Endometrium (tissue), 2 donors: Measurements from ENCODE around the gene ARHGAP30.

Experiments used
- FAIRE-seq: peaks from 2 replicates; lab custom pipeline; 2012; peaks lifted over from hg19 to GRCh38; lab: Jason Lieb, UNC
- donor health status: control.
- donor health status: control.

Gene ARHGAP30

DNA sequence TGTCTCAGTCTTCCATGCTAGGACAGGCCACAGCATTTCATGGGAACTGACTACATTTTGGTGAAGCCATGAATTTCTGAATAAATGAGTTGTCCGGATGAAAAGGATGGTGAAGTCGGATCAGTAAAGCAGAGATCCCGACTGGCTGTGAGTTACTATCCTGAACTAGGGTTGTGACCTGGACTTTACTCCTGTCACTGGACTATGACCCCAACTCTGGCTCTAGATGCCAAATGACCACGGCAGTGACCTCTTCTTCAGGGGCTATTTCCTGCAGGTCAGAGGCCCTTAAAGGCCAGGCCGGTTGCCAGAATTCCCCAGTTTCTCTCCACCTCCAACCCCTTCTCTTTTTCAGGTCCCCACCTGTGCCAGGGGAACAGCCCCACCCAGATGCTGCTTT lies 21.4 kb upstream of the ARHGAP30 start:
- no peak for FAIRE-seq

- FAIRE-seq: no peak
Observed at GRCh38 chr1:161090617-161091016, 20.9 kb upstream of the ARHGAP30 start.

GRCh38 chr1:161089938-161090337 lies 20.2 kb upstream of the ARHGAP30 start:
- no peak for FAIRE-seq

GRCh38 chr1:161089251-161089924 lies 19.7 kb upstream of the ARHGAP30 start, which contains the start of gene NECTIN4:
TSS of gene NECTIN4 (minus strand) at chr1:161089558. CDS start at chr1:161089296, 262 bp downstream.
- FAIRE-seq: no peak

DNA sequence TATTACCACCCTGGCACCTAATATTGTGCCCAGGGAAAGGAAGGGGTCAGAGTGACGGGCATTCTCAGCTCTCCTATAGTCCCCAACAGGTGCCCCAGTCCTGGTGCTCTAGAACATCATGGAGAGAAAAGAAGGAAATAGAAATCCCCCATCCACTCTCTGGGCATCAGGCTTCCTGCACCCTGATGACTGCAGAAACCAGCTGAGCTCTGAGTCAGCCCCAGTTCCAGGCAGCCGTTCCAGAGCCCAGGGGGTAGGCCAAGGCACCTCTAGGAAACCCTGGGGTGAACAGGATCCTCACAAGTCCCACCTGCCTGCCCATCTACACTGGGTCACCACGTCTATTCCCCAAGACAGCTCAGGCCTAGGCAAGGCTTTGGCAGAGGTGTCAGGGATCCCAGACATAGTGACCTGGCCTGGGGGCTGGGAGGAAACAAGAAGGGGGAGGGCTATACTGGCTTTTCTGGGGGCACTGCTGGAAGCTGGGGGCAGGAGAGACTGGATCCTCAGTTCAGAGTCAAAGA lies 19.0 kb upstream of the ARHGAP30 start:
- FAIRE-seq: no peak

DNA sequence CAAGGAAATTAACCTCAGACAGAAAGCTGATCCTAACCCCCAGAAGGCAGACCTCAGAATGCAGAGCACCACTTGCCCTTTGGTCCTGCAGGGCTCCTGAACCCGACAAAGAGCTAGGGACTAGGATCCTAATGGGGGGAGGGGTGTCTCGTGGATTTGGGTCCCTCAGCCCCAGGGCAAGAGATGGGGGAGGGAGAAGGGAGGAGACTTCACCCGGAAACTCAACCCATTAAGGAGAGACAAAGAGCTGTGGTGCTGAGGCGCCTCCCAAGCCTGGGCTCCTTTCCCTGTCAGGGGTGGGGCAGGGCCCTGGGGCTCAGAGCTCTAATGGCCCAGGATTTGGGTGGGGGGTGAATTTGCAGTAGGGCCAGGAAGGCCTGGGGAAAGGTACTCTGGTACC lies 16.8 kb upstream of the ARHGAP30 start:
- no peak for FAIRE-seq

DNA sequence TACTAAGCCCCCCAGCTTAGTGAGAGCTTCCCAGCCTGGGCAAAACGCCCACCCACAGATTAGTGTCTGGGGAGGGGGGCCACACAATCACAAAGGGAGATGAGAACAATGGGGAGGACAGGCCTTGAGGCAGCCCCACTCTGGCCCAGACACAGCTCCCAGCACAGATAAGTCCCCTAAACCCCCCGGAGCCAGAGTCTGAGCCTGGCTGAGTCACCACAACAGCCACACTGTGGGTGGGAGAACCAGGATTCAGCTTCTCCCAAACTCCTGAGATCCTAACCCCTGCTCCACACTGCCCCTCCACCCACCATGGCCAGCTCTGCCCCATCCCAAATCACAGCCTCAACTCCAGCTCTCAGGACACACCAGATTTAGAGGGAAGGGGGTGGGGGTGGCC lies 15.5 kb upstream of the ARHGAP30 start:
- no peak for FAIRE-seq

- no peak for FAIRE-seq
Observed at GRCh38 chr1:161084597-161084988, 14.9 kb upstream of the ARHGAP30 start.

DNA sequence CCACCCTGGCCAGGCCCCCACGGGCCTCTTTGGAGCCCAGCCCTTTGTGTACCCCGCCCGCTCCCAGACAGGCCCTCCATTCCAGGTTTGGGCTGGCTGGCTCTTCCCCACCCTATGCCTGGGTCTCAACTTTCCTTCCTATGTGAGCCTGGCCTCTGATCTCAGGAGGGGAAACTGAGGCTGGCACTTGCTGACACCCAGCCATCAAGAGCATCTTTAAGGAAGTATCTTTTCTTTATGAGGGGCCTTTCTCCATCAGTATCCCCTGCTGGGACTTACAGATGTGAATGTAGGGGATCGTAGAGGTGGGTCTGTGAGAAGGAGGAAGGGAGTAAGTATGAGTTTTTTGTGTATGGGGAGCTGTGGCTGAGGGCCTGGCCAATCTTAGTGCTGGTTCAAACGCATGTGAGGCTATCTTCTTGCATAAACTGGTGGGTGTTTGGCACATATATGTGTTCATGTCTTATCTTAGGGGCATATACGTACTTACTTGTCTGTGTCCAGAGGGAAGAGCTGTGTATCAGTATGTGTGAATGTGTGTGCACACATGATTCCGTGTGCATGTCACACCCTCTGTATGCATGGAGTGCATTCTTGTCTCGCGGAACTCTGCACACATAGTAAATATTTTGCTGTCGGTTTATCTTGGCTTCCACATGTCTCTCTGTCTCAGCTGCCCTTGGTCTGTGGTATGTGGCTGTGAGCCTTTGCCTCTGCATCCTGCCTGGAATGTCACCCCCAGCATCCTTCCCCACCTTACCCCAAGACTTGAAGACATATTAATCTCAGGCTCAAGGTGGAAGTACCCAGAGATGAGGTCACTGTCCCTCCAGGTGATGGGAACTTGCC lies 14.3 kb upstream of the ARHGAP30 start:
- no peak for FAIRE-seq

- FAIRE-seq: no peak
Observed at GRCh38 chr1:161082996-161083747, 13.5 kb upstream of the ARHGAP30 start.

DNA sequence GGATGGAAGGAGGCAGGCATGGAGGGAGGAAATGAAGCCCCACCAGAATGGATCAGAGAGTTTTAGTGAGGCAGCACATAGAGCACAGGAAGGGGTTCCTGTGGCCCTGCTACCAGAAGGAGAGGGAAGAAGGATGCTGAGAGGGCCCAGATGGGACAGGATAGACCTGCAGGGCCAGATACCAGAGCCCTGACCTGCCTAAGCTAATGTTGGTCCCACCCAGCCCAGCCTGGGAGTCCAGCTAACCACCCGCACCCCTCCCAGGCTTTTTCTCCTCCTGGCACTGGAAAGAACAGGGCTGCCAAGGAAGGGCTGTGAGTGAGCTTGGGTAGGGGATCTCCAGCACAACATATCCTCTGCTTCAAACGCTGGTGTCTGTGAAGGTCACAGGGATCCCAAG lies 12.8 kb upstream of the ARHGAP30 start:
- no peak for FAIRE-seq

- no peak for FAIRE-seq
Observed at GRCh38 chr1:161081519-161081918, 11.8 kb upstream of the ARHGAP30 start.

DNA sequence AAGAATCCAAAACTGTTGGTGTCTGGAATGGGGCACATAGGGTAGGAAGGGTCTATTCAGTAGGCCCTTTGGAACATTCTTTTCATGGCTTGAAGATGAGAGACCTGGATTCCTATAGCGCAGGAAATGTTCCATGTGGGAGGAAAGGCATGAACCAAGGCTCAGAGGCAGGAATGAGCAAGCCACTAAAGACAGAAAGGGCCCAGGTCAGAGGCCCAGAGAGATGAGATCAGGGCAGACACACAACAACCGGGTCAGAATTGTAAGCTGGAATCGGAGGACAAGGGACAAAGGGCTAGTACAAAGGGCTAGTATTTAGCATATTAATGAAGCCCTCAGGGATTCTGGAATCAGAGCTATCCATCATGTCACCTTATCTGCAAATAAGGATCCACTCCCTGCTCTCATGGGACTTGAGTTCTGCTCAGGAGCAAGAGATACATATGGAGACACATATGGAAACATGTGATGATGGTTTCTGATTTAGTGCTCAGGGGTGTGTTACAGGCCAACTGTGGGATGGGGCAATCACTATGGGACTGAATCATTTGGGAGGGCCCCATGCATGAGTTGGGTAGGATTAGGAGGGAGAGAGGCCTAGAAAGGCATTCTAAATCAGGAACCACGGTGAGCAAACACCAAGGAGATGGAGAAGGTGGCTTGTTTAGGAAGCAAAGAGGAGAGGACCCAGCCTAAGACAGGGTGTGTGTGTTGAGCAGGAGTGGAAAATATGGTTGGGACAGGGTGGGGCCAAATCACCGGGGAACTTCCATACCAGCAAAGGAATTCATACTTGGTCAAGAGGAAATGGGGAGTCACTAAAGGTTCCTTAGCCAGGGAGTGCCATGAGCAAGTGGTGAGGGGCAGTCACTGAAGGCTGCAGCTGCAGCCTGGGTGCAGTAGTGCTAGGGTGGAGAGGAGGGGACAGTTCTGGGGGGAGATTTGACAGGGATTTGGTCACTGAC lies 11.0 kb upstream of the ARHGAP30 start:
- FAIRE-seq: no peak

- FAIRE-seq: no peak
Observed at GRCh38 chr1:161079436-161080110, 9.9 kb upstream of the ARHGAP30 start.

DNA sequence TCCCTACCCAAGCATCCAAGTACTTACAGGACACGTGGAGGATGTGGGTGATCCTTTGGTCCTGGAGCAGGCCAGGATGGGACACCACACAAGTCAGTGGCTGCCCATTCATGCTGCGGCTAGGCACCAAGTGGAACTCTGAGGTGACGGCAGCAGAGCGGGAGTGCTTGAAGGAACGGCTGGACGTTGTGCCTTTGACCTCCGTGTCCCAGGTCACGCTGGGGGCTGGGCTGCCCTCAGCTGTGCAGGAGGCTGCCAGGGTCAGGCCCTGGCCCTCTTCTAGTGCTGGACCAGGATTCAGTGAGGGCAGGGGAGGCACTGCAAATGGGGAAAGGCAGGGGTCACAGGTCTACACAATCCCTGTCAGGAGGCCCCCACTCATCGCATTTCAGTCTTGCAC lies 7.7 kb upstream of the ARHGAP30 start:
- FAIRE-seq: no peak

- no peak for FAIRE-seq
Observed at GRCh38 chr1:161076410-161076809, 6.7 kb upstream of the ARHGAP30 start.

DNA sequence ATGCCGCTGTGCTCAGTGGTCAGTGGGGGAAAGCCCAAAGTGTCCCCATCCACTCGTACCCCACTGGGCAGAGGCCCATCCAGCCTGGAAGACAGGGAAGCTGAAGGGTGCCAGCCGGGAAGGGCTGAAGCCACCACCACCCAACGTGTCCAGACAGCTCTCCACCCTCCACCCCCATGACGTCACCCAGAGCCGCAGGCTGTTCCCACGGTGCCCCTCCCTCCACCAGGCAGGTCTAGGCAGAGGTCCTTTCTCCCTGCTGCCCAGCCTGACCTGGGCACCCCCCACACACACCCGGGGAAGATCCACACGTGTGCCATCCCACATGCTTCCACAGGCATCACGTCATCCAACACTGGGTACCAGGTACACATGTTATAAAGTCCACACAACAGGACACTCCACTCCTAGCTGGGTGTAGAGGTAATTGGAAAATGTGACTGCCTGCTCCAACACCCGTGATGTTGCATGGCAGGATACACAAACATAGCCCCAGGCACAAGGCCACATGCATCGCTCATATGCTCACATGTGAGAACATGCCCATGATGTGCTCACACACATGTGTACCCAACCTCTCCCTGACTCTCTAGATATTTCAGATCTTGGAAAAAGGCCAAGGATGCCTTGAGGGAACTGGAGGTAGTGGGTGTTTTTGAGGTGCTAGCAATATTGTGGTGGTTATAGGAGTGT lies 5.1 kb upstream of the ARHGAP30 start:
- no peak for FAIRE-seq

DNA sequence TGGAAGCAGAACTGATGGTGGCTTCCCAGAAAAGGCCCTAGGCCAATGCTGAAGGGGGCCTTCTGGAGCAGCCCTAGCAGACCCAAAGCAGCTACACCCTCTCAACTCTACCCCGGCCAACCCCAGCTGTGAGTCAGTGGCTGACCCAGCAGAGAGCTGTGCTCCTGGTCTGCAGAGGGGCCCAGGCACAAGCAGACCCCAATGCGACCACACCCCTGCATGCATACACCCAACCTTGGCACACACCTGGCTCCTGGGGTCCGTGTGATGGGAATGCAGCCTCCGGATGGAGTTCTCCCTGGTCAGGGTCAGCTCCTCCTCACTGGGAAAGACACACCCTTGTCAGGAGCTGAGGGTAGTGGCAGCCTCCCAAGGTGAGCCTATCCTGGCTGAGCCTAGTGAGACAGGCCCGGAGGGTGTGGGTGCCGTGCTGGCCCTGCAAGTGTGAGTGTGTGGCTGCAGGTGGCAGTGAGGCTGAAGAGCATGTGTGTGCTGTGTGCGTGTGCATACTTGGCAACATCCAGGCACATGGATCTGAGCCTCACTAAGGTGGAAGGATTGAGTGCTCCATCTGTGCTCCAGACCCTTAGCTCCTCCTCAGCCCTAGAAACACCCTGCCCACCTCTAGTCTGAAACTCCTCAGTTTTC lies 3.9 kb upstream of the ARHGAP30 start:
- FAIRE-seq: no peak

- FAIRE-seq: no peak
Observed at GRCh38 chr1:161072751-161073449, 3.2 kb upstream of the ARHGAP30 start.
